ENCODE data around the gene RAPGEF5.

- no peak for TF ChIP-seq CTCF (IDR thresholded peaks at IDR 0.05; ENCODE audit: insufficient read depth, low read length)
- TF ChIP-seq REST (IDR thresholded peaks at IDR 0.05; ENCODE audit: insufficient replicate concordance, low read depth) = no peak
Observed at GRCh38 chr7:22193450-22193983, 163.4 kb downstream of the RAPGEF5 start.

Data from HL-60 (cell line).